Esophagus squamous epithelium (tissue), 5 donors: ENCODE measurements around the gene ARHGDIA. TPM values are rescaled to one million over a fixed set of nuclear protein-coding genes. Genes with fewer than 3 reads are reported as not detected.

ENCODE experiments used
- DNase-seq: peaks from one replicate; lab custom pipeline; 2025; lab: John Stamatoyannopoulos, UW
- H3K27ac ChIP-seq, 4 donors: fragments of 200-600 bp; sonication (generic); one replicate each; pipeline ENCODE4 v1.5.1; 2016 to 2019; ENCODE audit warnings: mild to moderate bottlenecking in 1 of 4
- H3K27me3 ChIP-seq, 4 donors: fragments of 200-600 bp; sonication (generic); 1 replicate in 3 of 4; 2 replicates in 1 of 4; pipeline versions ENCODE4 v1.5.1 to v1.6.0; 2017 to 2021; ENCODE audit warnings: antibody characterized with exemption in 1 of 4
- H3K36me3 ChIP-seq, 3 donors: fragments of 200-600 bp; sonication (generic); one replicate each; pipeline ENCODE4 v1.5.1; 2016 to 2019
- H3K4me1 ChIP-seq, 3 donors: fragments of 200-600 bp; sonication (generic); one replicate each; pipeline ENCODE4 v1.5.1; 2017 to 2019
- H3K4me3 ChIP-seq, 4 donors: fragments of 200-600 bp; sonication (generic); 1 replicate in 3 of 4; 2 replicates in 1 of 4; pipeline ENCODE4 v1.5.1; 2016 to 2019; ENCODE audit warnings: mild to moderate bottlenecking in 2 of 4, moderate library complexity in 1 of 4
- H3K9me3 ChIP-seq, 3 donors: fragments of 200-600 bp; sonication (generic); one replicate each; pipeline ENCODE4 v1.5.1; 2016 to 2019
- CTCF ChIP-seq, 6 experiments: fragments of 450-650 bp in 4 of 6; fragments of 200-600 bp in 2 of 6; sonication (generic) in 2 of 6; IDR thresholded peaks; one replicate each; pipeline ENCODE4 v1.5.1; 2016 to 2019; ENCODE audit warnings: antibody characterized with exemption in 6 of 6, mild to moderate bottlenecking in 4 of 6, moderate library complexity in 4 of 6
- POLR2A ChIP-seq, 4 donors: fragments of 450-650 bp; IDR thresholded peaks; one replicate each; pipeline ENCODE4 v1.6.1; 2017; ENCODE audit warnings: antibody characterized with exemption in 4 of 4, mild to moderate bottlenecking in 4 of 4, moderate library complexity in 3 of 4
- WGBS, 2 donors: methylation state at CpG; one replicate each; pipeline ENCODE4 v1.1.5; 2018; 5-methylcytosine and 5-hydroxymethylcytosine counted together
- intact Hi-C: fragments of 100-400 bp; cut with DNase I; formaldehyde crosslinking; loops from one replicate; pipeline ENCODE4 v1.15.0; 2022
- total RNA-seq, 4 donors: library from RNA; depleted of rRNA; stranded (reverse); fragments of >200 nt; gene quantifications; one replicate each; pipeline ENCODE4 v1.1.0, GENCODE V29; 2016
- donor health status: DM: yes; HTN: yes; CAD: no.

ARHGDIA gene
- total RNA-seq, 4 donors from 2014 or later, result 166 to 239 (median 176) TPM

- H3K27ac ChIP-seq, result peak overlapping the region in 2 of 4 donors; percentile 45 to 57
- H3K4me3 ChIP-seq, result no peak overlapping the region
- no peaks in the 10 kb centered on the region for H3K27me3 ChIP-seq
- peaks cover 2 to 44% (median 7%) of the 10 kb centered on the region in 3 donors for H3K36me3 ChIP-seq
- 64 to 78% methylated on average over 6 of the region's 6 CpGs for WGBS, 2 donors
- H3K9me3 ChIP-seq, result no peaks in the 10 kb centered on the region
- H3K4me1 ChIP-seq, result peaks cover 41 to 85% (median 46%) of the 10 kb centered on the region in 3 donors
- no peak for DNase-seq
- intact Hi-C loops, result no loop called here
- no peak for TF ChIP-seq CTCF (IDR thresholded peaks at IDR 0.05)
- no peak for TF ChIP-seq POLR2A (IDR thresholded peaks at IDR 0.05)
Observed at GRCh38 chr17:81863123-81863675, 7.9 kb downstream of the ARHGDIA start.

GRCh38 chr17:81860756-81861568 is 10.2 kb downstream of the ARHGDIA start:
- TF ChIP-seq POLR2A (IDR thresholded peaks at IDR 0.05) (peak in 3 of 4 donors; percentile 92 to 99 (median 99)), CTCF (IDR thresholded peaks at IDR 0.05) (peak in 1 of 6 experiments; percentile 4)
- intact Hi-C loops, result no loop called here
- Histone ChIP-seq H3K27me3 (no peaks in the 10 kb centered on the region), H3K27ac (peak overlapping the region; percentile 96 to 100 (median 99)), H3K4me3 (peak overlapping the region; percentile 73 to 97 (median 91)), H3K4me1 (peaks cover 31 to 85% (median 46%) of the 10 kb centered on the region in 3 donors), H3K9me3 (no peaks in the 10 kb centered on the region), H3K36me3 (peaks cover 0 to 52% (median 0%) of the 10 kb centered on the region in 3 donors)
- WGBS, 2 donors, result 0% methylated on average over 29 of the region's 74 CpGs; no CpG with 5 or more reads in 1 of the 2 donors
- peak; percentile 96 for DNase-seq

- TF ChIP-seq CTCF (IDR thresholded peaks at IDR 0.05) (no peak), POLR2A (IDR thresholded peaks at IDR 0.05) (peak in 2 of 4 donors; percentile 86 to 90)
- intact Hi-C loops, result no loop called here
Observed at GRCh38 chr17:81859906-81860755, 11.0 kb downstream of the ARHGDIA start, which contains the start of gene P4HB. P4HB (minus strand) TSS chr17:81860535; CDS start chr17:81860471, 64 bp downstream.

GRCh38 chr17:81858967-81859905 is 11.9 kb downstream of the ARHGDIA start:
- TF ChIP-seq CTCF (IDR thresholded peaks at IDR 0.05) (no peak), POLR2A (IDR thresholded peaks at IDR 0.05) (no peak)
- Histone ChIP-seq H3K4me1 (peaks cover 39 to 88% (median 58%) of the 10 kb centered on the region in 3 donors), H3K36me3 (peaks cover 2 to 62% (median 3%) of the 10 kb centered on the region in 3 donors), H3K4me3 (peak overlapping the region; percentile 69 to 95 (median 90)), H3K27me3 (no peaks in the 10 kb centered on the region), H3K9me3 (no peaks in the 10 kb centered on the region), H3K27ac (peak overlapping the region; percentile 92 to 99 (median 98))
- no peak for DNase-seq
- intact Hi-C loops, result no loop called here
- 27 to 50% methylated on average over 8 to 14 of the region's 23 CpGs for WGBS, 2 donors

More at GRCh38 chr17:81859906-81860755, 11.0 kb downstream of the ARHGDIA start, which contains the start of gene P4HB:
- Histone ChIP-seq H3K4me3 (peak within 1 kb of the TSS; percentile 88 to 97 (median 94)), H3K9me3 (no peaks in the 10 kb centered on the region), H3K36me3 (peaks cover 0 to 53% (median 0%) of the 10 kb centered on the region in 3 donors), H3K27ac (peak within 1 kb of the TSS; percentile 99 to 100 (median 99)), H3K27me3 (no peaks in the 10 kb centered on the region), H3K4me1 (peaks cover 34 to 85% (median 52%) of the 10 kb centered on the region in 3 donors)
- 0 to 2% methylated on average over 9 to 17 of the region's 95 CpGs for WGBS, 2 donors
- no peak for DNase-seq
